ENCODE results near the gene KMT5C. TPM values are rescaled to one million over a fixed set of nuclear protein-coding genes. Genes with fewer than 3 reads are reported as not detected.

KMT5C gene
- total RNA-seq, 1 donor from 2014 or later: 105 TPM

GRCh38 chr19:55346725-55347441 lies 7.2 kb downstream of the KMT5C start:
- Mint-ChIP-seq H3K4me1 (ENCODE audit: low read depth, unreplicated experiment) (peaks cover 29% of the 10 kb centered on the region), H3K27me3 (ENCODE audit: unreplicated experiment) (peaks cover 14% of the 10 kb centered on the region)

GRCh38 chr19:55347442-55348009 lies 7.8 kb downstream of the KMT5C start:
- peak overlapping the region; percentile 75 for H3K4me3 Mint-ChIP-seq (ENCODE audit: unreplicated experiment)
- peaks cover 8% of the 10 kb centered on the region for H3K9me3 Mint-ChIP-seq (ENCODE audit: unreplicated experiment)
- no peak for DNase-seq
- peaks cover 29% of the 10 kb centered on the region for H3K4me1 Mint-ChIP-seq (ENCODE audit: low read depth, unreplicated experiment)
- H3K36me3 Mint-ChIP-seq (ENCODE audit: unreplicated experiment): no peaks in the 10 kb centered on the region
- TF ChIP-seq CTCF (IDR thresholded peaks at IDR 0.05; ENCODE audit: partially characterized antibody, unreplicated experiment): no peak
- H3K27me3 Mint-ChIP-seq (ENCODE audit: unreplicated experiment): peaks cover 15% of the 10 kb centered on the region
- peak overlapping the region; percentile 77 for H3K27ac Mint-ChIP-seq (ENCODE audit: unreplicated experiment)

More at GRCh38 chr19:55346725-55347441, 7.2 kb downstream of the KMT5C start:
- Mint-ChIP-seq H3K27ac (ENCODE audit: unreplicated experiment) (peak overlapping the region; percentile 73), H3K36me3 (ENCODE audit: unreplicated experiment) (no peaks in the 10 kb centered on the region), H3K4me3 (ENCODE audit: unreplicated experiment) (no peak overlapping the region), H3K9me3 (ENCODE audit: unreplicated experiment) (peaks cover 8% of the 10 kb centered on the region)
- DNase-seq: peak; percentile 86
- no peak for TF ChIP-seq CTCF (IDR thresholded peaks at IDR 0.05; ENCODE audit: partially characterized antibody, unreplicated experiment)

- Mint-ChIP-seq H3K4me1 (ENCODE audit: low read depth, unreplicated experiment) (peaks cover 29% of the 10 kb centered on the region), H3K4me3 (ENCODE audit: unreplicated experiment) (peak overlapping the region; percentile 79), H3K9me3 (ENCODE audit: unreplicated experiment) (peaks cover 12% of the 10 kb centered on the region), H3K27ac (ENCODE audit: unreplicated experiment) (peak overlapping the region; percentile 82), H3K27me3 (ENCODE audit: unreplicated experiment) (peaks cover 21% of the 10 kb centered on the region), H3K36me3 (ENCODE audit: unreplicated experiment) (no peaks in the 10 kb centered on the region)
- no peak for TF ChIP-seq CTCF (IDR thresholded peaks at IDR 0.05; ENCODE audit: partially characterized antibody, unreplicated experiment)
- no peak for DNase-seq
Observed at GRCh38 chr19:55348317-55349034, 8.8 kb downstream of the KMT5C start.

GRCh38 chr19:55350620-55351315 lies 11.1 kb downstream of the KMT5C start:
- Mint-ChIP-seq H3K4me3 (ENCODE audit: unreplicated experiment) (no peak overlapping the region), H3K27ac (ENCODE audit: unreplicated experiment) (no peak overlapping the region), H3K27me3 (ENCODE audit: unreplicated experiment) (peaks cover 18% of the 10 kb centered on the region), H3K36me3 (ENCODE audit: unreplicated experiment) (no peaks in the 10 kb centered on the region), H3K4me1 (ENCODE audit: low read depth, unreplicated experiment) (peaks cover 20% of the 10 kb centered on the region), H3K9me3 (ENCODE audit: unreplicated experiment) (peaks cover 12% of the 10 kb centered on the region)
- DNase-seq: no peak
- no peak for TF ChIP-seq CTCF (IDR thresholded peaks at IDR 0.05; ENCODE audit: partially characterized antibody, unreplicated experiment)

Measured in glutamatergic neuron (in vitro differentiated cells).